ENCODE data around the gene NEXN.

GRCh38 chr1:77900687-77901293 is 12.4 kb downstream of the NEXN start:
- TF ChIP-seq CTCF (IDR thresholded peaks at IDR 0.05) (peak in 5 of 6 experiments; percentile 35 to 65 (median 40)), POLR2A (IDR thresholded peaks at IDR 0.05) (no peak)
